Measurements from ENCODE around the gene CIRBP. TPM values are rescaled to one million over a fixed set of nuclear protein-coding genes. Genes with fewer than 3 reads are reported as not detected.

The CIRBP gene
- total RNA-seq, 2 donors from 2014 or later: 288 to 385 TPM

- no peaks in the 10 kb centered on the region for H3K36me3 ChIP-seq
- no peak for DNase-seq (ENCODE audit: low spot score)
- no peak overlapping the region for H3K27ac ChIP-seq
- no peaks in the 10 kb centered on the region for H3K27me3 ChIP-seq
- H3K4me3 ChIP-seq: no peak overlapping the region
- no peak for TF ChIP-seq CTCF (IDR thresholded peaks at IDR 0.05)
- no peaks in the 10 kb centered on the region for H3K9me3 ChIP-seq
- no peaks in the 10 kb centered on the region for H3K4me1 ChIP-seq
Observed at GRCh38 chr19:1308718-1309117, 39.6 kb downstream of the CIRBP start.

GRCh38 chr19:1309977-1310852 is 41.1 kb downstream of the CIRBP start:
- Histone ChIP-seq H3K4me3 (no peak overlapping the region), H3K27me3 (no peaks in the 10 kb centered on the region), H3K9me3 (no peaks in the 10 kb centered on the region), H3K36me3 (no peaks in the 10 kb centered on the region), H3K4me1 (no peaks in the 10 kb centered on the region), H3K27ac (no peak overlapping the region)
- TF ChIP-seq CTCF (IDR thresholded peaks at IDR 0.05): no peak
- no peak for DNase-seq (ENCODE audit: low spot score)

- Histone ChIP-seq H3K9me3 (no peaks in the 10 kb centered on the region), H3K36me3 (no peaks in the 10 kb centered on the region), H3K27ac (no peak overlapping the region), H3K4me1 (peaks cover 0 to 6% of the 10 kb centered on the region in 2 donors), H3K27me3 (no peaks in the 10 kb centered on the region), H3K4me3 (no peak overlapping the region)
- no peak for DNase-seq (ENCODE audit: low spot score)
- no peak for TF ChIP-seq CTCF (IDR thresholded peaks at IDR 0.05)
Observed at GRCh38 chr19:1310853-1311180, 41.7 kb downstream of the CIRBP start.

- H3K4me1 ChIP-seq: peaks cover 0 to 9% of the 10 kb centered on the region in 2 donors
- TF ChIP-seq CTCF (IDR thresholded peaks at IDR 0.05): no peak
- H3K27me3 ChIP-seq: peaks cover 0 to 6% of the 10 kb centered on the region in 2 donors
- no peak for DNase-seq (ENCODE audit: low spot score)
- H3K4me3 ChIP-seq: no peak overlapping the region
- H3K27ac ChIP-seq: no peak overlapping the region
- no peaks in the 10 kb centered on the region for H3K36me3 ChIP-seq
- no peaks in the 10 kb centered on the region for H3K9me3 ChIP-seq
Observed at GRCh38 chr19:1311543-1312091, 42.5 kb downstream of the CIRBP start.

GRCh38 chr19:1312767-1313694 is 43.9 kb downstream of the CIRBP start:
- peaks cover 0 to 6% of the 10 kb centered on the region in 2 donors for H3K27me3 ChIP-seq

More at GRCh38 chr19:1312767-1313694, 43.9 kb downstream of the CIRBP start:
- Histone ChIP-seq H3K36me3 (no peaks in the 10 kb centered on the region), H3K4me3 (no peak overlapping the region), H3K4me1 (peaks cover 0 to 9% of the 10 kb centered on the region in 2 donors), H3K27ac (no peak overlapping the region), H3K9me3 (no peaks in the 10 kb centered on the region)
- DNase-seq (ENCODE audit: low spot score): no peak
- TF ChIP-seq CTCF (IDR thresholded peaks at IDR 0.05): no peak
